Muscle of arm (tissue), 12 donors: ENCODE results near the gene STOML1. TPM values are rescaled to one million over a fixed set of nuclear protein-coding genes. Genes with fewer than 3 reads are reported as not detected.
"Not testable (repeated sequence)": the region's sequence is repeated elsewhere in the genome, so short reads cannot be mapped to it uniquely, and the experiment has no call there.

Source experiments
- DNase-seq: peaks from one replicate; pipeline ENCODE4 v3.0.0-alpha.2; 2013
- polyA plus RNA-seq, 12 donors: library from polyadenylated mRNA; unstranded; fragments of 120-200 nt; gene quantifications; one replicate each; pipeline ENCODE4 v1.2.1, GENCODE V29; 2013; ENCODE audit not compliant: insufficient read length in 12 of 12

The STOML1 gene
- polyA plus RNA-seq, 12 donors, result 15.4 to 46.2 (median 27.4) TPM; not detected in 1

DNA sequence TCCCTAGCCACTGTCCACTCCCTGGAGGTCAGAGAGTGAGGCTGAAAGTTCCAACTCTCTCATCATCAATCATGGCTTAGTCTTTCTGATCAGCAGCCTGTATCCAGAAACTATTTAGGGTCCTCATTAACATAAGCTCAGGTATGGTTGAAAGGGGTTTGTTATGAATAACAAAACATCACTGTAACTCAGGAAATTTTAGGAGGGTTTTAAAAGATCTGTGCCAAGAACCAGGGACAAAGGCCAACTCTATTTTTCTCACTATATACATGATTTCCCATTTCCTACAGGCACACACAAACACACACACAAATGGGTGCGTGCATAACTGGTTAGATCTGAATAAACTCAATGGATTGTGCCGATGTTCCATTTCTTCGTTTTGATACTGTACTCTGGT lies 23.6 kb downstream of the STOML1 start:
- no peak for DNase-seq

DNA sequence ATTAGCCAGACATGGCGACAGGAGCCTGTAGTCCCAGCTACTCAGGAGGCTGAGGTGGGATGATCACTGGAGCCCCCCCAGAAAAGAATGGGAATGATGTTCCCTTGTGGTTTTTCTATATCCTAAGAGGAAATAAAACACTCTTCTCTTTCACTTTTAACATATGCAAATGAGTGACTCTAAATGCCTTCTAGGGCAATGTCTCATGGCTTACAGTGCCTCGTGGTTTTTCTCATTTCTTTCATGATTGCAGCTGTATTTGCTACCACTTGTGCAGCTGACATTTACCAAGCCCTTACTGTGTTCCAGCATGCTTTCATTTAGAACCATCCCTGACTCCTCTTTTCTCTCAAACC lies 26.4 kb downstream of the STOML1 start:
- no peak for DNase-seq

DNA sequence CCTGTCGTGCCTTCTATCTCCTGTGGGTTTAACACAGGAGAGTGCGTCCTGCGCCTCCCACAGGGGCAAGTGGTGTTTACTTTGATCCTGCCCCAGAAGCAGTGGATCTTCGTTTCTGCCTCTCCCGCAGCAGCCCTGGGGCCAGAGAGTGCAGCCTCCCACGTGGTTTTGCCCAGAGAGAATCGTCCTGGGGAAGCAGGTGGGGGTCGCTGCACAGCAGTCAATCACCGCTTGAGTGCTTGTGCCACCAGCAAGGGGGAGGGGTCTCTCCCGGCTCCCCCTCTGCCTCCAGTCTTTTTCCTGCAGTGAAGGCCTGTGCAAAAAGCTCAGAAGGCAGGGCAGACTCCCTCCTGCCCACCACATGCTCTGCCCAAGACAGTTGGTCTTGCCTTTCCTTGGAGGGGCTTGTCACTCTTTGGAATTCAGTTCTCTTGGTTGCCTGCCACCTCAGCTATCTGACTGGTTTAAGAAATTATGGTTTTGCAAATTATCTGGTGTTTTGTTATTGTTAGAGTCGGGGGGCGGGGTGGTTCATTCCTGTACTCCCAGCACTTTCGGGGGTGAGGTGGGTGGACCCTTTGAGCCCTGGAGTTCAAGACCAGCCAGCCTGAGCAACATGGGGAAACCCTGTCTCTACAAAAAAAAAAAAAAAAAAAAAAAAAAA lies 26.9 kb downstream of the STOML1 start:
- DNase-seq, result no peak

DNA sequence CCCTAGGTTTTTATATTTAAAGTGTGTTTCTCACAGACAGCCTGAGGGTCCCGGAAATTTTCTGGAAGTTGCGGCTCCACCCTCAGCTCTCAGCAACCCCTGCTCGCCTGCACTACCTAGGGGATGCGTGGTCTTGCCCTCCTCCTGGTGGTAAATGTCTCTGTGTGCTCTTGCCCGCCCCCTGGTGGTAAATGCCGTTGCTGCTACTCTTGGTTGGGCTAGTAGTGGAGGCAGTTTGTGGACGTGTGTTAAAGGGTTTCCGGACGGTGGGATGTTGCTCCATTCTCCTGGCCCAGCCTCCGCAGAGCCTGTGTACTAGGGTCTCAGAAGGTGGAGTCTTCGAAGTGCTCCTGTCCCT lies 27.4 kb downstream of the STOML1 start:
- no peak for DNase-seq

DNA sequence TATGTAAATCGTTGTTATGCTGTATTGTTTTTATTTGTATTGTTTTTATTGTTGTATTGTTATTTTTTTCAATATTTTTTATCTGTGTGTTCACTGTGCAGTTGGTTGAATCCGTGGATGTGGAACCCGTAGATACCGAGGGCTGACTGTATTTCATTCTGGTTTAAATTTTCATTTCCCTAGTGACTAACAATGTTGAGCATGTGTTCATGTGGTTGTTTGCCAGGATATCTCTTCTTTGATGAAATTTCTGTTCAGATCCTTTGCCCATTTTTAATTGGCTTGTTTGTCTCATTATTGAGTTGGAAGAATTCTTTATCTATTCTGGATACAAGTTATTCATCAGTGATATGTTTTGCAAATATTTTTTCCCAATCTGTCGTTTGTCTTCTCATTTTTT lies 29.7 kb downstream of the STOML1 start:
- no peak for DNase-seq

DNA sequence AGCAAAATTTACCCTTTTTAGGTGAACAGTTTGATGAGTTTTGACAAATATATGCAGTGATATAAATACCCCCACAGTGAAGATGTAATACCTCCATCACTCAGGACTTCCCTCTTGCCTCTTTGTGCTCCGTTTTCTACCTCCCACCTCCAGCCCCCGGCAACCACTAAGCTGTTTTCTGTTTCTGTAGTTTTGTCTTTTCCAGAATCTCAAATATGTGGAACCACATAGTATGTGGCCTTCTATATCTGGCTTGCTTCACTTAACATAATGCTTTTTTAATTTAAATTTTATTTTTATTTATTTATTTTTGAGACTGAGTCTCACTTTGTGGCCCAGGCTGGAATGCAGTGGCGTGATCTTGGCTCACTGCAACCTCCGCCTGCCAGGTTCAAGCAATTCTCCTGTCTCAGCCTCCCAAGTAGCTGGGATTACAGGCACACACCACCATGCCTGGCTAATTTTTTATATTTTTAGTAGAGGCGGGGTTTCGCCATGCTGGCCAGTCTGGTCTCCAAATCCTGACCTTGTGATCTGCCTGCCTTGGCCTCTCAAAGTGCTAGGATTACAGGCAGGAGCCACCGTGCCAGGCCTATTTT lies 31.5 kb downstream of the STOML1 start:
- DNase-seq, result not testable (repeated sequence)

DNA sequence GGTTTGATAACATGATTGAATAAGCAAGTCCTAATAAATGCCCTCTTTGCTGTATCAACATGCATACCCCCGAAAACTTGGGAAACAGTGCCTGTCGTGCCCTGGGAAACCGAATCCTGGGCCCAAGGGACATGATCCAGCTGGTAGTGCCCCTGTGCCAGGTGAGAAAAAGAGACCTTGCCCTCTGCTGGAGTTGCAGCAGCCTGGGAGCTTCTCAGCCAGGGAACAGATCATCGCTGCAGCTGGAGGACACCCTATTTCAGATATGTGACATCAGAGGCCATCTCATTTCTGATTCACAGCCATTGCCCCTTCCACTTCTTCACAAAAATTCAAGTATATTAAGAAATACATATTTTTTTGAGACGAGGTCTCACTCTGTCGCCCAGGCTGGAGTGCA lies 32.3 kb downstream of the STOML1 start:
- DNase-seq, result no peak

DNA sequence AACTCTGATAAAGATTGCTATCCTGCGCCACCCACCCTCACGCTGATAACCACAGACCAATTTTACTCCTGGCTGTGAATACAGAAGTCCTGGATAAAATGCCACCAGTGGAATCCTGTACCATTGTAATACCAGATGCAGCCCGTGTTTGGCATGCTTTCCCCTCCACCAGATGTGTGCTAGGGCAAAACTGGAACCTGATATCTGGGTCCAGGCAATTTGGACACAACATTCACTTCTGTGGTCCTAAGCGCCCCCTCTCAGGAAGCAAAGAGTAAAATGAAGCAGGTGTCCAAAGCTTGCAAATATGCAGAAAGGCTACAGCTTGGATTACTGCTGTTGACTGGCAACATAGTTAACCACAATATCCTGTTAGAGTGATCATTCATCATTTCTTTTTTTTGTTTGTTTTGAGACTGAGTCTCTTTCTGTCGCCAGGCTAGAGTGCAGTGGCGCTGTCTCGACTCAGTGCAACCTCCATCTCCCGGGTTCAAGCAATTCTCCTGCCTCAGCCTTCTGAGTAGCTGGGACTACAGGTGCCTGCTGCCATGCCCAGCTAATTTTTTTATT lies 33.0 kb downstream of the STOML1 start:
- no peak for DNase-seq

DNA sequence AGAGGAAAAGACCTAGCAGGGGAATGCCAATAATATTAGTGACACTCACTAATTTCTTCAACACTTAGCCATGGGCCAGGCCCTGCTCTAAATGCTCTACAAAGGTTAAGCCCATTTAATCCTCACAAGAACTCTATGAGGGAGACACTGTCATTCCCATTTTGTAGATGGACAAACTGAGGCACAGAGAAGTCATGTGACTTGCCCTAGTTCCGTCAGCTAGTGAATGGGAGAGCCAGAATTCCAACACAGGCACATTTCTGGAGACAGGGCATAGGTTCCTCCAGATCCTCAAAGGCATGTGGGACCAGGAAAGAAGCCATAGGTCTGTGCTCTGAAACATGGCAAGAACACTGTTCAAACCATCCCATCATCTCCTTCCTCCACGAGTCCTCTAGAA lies 34.3 kb downstream of the STOML1 start:
- DNase-seq, result no peak

DNA sequence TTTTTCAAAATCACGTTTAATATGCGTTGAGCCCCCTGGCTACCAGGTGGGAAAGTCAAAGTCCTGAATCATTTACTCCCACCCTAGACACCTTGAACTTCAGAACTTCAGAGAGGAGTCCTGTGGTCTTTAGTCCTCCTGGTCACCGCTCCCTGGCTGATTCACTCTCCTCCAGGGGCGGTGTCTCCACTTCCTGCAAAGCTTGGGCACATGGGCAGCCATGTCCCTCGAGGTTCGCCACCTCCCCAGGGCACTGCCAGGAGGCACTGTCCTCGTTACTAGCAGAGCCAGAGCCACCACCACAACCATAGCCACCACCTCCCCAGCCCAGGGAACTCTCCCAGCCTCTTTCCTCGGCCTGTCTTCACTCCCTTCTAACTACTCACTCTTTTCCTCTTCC lies 34.8 kb downstream of the STOML1 start:
- no peak for DNase-seq

DNA sequence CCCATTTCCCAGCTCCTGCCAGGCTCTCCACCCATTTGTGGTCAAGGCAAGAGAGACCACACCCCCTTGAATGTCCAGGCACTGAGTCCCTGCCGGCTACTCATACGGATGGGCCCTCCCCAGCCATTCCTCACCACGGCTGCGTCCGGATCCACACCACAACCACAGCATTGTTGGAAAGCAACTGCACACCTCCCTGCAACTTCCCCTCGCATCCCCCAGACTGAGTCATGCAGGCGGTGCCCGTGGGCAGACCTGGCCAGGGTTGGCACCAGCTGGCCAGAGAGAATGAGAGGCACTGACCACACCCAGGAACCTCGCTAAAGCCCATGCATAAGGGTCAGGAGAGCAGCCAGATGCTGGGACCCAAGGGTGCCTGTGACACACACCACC lies 35.4 kb downstream of the STOML1 start:
- no peak for DNase-seq

DNA sequence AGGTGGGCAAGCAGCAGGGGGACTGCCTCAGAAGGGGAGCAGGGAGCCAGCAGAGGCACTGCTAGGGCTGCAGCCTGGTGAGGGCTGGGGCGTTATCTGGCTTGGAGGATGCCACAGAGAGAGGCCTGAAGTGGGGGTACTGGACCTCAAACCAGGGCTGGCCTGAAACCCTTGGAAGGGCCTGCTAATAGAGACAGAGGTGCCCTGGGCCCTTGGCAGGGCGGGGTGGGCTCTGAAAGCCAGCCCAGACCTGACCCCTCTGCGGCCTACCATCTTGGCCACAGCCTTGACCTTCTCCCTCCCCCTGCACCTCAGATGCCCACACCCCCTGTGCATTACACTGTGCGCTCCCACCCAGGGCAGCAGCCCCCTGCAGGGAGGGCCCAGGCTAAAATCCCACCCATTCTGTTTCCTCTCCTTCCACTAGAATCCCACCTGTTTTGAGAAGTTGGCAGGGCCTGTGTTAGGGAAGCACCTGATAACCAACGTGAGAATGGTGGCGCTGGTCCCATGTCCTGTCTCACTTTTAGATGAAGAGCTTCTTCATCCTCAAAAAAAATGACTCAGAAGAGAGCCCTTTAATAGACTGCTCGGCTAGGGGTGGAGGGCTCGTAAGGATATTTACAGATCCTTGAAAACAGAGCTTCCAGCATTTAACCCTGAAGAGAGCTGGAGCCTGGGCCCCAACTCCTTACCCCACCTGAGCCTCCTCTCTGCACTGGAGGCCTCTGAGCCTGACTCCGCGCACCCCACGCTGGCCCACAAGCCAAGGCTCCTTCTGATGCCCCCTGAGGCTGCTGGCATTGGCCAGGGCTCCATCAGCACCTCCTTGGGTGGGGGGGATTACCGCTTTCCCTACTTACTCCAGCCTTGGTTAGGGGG lies 36.0 kb downstream of the STOML1 start:
- no peak for DNase-seq

DNA sequence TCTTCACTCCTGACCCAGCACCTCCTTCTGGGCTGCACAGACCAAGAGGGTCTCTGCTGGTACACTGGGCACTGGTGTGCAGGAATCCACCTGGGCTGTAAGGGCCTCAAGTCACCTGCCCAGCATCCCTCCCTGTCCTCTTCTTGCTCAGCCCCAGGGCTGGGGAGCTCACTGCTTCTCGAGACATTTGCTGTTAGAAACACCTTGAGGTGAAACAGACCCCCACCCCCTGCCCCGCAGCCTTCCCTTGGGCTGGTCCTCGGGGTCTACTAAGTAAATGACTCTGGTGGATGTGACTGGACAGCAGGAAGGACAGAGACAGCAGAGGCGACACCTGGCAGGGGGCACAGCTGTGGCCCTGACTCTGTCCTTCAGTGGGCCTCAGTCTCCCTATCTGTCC lies 36.8 kb downstream of the STOML1 start:
- DNase-seq, result no peak

DNA sequence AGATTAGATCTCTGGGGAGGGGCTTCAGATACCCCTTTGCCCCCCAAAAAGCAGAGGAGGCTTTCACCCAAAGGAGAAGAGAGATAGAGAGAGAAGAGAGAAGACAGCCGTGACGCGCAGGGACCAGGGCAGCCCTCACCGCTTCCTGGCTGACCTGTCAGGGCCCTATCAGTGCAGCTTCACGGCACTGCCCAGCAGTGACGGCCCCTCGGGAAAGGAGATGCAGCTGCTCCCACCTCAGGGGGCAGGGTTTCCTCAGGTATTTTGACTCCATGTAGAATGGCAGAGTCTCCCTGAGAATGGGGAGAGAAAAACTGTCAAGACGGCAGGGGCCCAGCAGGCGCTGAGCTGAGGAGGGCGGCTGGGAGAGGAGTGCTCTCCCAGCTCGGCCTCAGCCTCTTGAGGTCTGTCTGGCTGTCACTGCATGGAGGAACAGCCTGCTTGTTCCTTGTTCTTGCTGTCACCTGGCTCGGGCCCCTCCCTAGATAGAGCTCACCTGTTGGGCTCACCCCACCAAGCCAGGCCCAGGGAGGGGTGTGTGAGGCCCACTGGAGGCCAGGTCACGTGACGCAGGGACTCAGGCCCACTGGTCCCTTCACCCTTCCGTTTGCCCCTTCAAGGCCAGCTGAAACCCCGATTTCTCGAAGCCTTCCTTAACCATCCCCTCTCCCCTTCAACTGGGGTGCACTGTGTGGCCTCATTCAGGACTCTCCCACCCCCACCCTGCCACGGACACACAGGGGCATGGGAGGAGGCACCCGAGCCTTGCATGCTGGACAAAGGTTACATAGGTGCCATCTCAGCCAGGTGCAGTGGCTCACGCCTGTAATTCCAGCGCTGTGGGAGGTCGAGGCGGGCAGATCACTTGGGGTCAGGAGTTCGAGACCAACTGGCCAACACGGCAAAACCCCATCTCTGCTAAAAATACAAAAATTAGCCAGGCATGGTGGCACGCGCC lies 37.6 kb downstream of the STOML1 start:
- DNase-seq, result no peak

DNA sequence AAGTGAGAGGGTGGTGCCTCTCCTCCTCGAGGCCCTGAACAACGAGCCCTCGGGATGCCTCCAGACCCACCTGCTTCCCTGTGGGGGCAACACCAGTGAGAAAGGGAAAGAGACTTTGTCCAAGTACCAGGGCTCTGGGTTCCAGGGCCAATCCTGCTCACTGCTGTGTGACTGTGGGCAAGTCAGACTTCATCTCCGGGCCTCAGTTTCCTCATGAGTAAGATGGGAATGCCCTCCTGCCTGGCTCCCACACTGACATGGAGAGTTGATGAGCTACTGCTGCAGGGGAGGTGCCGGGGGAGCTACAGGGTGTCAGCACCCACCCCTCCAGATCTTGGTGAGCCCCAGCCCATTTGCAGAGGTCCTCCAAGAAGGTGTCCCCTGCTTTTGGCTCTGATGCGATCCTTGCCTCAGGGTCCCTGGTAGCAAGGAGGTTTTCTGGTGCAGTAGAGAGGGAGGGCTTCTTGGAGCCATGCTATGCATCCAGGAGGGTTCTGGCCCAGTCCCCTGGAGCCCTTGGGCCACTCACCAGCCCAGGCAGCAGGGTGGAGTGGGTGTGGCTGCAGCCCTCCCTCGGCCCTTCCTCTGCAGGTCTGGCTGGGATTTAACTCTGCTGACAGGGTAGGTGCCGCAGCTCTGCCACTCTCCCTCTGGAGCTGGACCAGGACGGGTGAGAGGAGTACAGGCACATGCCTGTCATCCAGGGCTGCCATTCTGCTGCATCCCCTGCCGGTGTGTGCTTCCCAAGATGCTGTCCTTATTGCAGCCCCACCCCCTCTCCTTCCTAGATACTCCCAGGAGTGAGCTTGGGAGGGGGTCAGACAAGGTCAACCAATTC lies 39.0 kb downstream of the STOML1 start:
- DNase-seq, result no peak

DNA sequence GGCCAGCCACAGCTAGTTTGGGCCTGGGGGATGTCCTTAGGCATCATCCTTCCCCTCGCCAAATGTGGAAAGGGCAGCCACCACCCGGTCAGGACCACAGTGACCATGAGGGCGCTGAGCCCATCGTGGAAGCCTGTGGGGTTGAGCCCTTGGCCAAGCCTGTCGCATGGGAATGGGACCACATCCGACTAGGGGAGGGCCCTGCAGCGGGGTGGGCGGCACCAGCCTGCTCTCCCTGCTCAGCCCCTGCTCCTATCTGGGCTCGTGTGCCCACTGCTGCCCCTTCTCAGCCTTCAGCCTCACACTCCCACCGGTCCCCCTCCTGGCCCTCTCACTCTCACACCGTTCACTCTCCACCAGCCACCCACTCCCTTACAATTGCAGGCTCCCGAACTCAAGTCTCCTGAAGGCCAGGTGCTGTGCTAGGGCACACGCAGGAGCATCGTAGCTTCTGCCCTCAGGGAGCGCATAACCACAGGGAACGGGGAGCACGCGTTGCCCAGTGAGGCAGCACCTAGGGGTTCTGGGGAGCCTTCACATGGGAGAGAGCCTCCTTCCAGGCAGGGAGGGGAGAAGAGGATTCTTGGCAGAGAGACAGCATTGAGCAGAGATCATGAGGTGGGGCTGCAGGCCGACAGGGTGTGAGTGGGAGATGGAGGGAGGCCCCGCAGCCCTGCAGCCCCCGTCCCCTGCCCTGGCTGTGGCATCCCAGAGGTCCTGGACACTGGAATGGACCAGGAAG lies 39.8 kb downstream of the STOML1 start:
- no peak for DNase-seq

DNA sequence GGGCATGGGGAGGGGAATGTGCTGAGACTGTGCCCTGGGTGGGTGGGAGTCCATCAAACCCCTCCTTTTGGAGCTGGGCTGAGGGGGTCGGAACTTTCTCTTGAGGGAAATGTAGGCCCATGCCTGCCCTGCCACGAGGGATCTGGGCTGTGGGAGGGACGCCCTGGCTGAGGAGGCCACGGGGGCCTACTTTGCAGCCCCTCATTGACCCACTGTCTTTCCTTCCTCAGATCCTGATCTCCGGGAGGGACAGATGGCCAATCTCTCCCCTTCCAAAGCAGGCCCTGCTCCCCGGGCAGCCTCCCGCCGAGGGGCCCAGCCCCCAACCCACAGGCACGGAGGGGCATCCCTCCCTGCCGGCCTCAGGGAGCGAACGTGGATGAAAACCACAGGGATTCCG lies 40.5 kb downstream of the STOML1 start:
- no peak for DNase-seq

DNA sequence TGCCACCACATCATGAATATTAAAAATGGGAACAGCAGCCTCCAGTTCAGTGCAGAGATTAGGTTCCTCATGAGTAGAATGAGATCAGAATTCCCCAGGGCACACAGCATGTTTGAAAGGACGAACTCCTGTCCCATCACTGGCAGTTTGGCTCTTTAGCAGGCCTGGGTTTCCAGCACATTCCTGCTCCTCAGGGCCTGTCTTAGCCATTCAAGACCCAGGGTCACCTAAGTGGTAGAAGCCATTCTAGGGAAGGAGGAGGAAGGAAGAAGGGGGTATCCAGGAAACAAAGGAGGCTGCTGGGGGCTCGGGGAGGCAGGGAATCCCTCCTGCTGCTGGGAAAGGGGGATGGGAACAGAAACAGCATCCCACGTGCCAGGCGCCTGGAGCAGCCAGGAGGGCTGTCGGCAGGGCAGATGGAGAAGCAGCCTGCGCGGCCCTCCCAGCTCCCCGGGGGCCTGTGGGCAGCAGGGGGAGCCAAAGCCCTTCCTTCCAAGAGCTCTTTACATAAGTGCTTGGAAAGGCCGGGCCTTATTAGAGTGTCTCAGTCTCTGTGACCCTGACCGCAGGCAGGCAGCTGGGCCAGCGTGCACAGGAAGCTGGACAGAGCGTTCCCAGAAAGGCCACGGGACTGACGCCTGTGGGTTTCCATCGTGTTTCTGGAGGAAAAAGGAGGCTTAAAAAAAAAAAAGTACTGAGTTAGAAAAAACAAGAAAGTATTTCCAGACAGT lies 41.1 kb downstream of the STOML1 start:
- peak; percentile 92 for DNase-seq

DNA sequence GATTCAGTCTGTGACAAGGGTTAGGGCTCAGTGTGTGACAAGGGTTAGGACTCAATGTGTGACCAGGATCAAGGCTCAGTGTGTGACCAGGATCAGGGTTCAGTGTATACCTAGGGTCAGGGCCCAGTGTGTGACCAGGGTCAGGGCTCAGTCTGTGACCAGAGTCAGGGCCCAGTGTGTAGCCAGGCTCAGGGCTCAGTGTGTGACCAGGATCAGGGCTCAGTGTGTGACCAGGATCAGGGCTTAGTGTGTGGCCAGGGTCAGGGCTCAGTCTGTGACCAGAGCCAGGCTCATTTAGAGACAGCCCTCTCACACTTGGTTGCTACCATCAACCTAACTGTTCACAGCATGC lies 41.6 kb downstream of the STOML1 start:
- DNase-seq, result no peak
